Stimulated activated naive CD8-positive, alpha-beta T cell treated with anti-CD3 and anti-CD28 coated beads, Interleukin-15, Interleukin-2, amounts not matched to agents 100 U/mL and 50 U/mL, for 24 hours (primary cell): ENCODE results near the gene BABAM1.
A peak's percentile ranks its signal among the peaks of the same experiment; 100 is the strongest.

Experiments
- ATAC-seq: fragments of 150-1000 bp; cut with Tn5 transposase; one replicate; pipeline ENCODE4 v1.10.0; 2021
- DNase-seq: peaks from one replicate; pipeline ENCODE4 v3.0.0; 2021

BABAM1 gene

DNA sequence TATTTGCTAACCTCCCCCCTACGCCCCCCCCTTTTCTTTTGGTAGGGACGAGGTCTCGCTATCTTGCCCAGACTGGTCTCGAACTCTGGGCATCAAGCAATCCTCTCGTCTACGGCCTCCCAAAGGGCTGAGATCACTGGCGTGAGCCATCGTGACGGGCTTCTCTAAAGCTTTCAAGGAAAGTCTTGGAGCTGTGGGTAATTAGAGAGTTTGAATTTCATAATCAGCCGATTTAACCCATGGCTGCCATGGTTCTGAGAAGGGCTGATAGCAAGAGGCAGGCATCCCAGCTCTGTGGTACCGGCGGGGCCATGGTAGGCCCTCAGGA, 36.7 kb downstream of the BABAM1 start:
- DNase-seq (no peak), ATAC-seq (no peak)

DNA sequence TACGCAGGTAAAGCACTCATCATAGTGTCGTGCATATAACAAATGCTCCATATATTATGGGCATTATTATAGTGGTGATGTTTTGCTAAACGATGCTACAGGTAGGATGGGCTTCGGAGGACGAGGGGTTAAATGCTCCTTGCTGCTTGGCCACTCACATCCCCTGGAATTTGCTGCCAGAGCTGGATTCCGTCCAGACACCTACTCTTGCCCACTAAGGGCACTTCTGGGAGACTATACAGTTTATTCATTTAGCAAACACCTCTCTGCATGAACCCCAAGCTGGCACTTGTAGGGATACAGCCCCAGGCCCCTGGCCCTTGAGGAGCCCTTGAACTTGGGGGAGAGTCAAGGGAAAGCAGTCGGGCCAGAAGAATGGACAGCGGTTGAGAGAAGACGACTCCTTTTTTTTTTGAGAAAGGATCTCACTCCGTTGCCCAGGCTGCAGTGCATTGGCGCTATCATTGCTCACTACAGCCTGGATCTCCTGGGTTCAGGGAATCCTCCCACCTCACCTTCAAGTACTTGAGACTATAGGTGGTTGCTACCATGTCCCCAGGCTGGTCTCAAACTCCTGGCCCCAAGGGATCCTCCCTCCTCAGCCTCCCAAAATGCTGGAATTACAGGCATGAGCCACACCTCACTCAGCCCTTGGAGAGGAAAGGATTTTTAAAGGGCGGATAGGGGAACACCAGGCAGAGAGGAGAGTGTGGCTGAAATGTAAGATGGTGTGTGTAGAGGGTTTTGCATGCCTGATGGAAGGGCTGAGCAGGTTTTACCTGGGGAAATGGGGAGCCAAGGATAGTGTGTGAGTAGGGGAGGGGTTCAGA, 37.4 kb downstream of the BABAM1 start:
- no peak for DNase-seq
- ATAC-seq: no peak

DNA sequence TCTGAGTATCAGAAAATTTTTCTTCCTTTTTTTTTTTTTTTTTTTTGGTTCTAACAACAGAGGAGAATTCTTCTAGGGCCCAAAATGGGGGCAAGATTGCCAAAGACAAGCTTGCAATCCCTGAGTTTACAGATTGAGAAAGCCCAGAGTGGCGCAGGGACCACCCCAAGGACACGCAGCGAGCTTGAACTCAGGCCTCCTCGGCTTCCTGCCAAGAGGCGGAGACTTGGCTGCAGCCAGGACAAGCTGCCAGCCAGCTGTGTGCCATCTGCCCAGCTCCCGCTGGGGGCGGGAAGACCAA, 37.9 kb downstream of the BABAM1 start:
- no peak for ATAC-seq

DNA sequence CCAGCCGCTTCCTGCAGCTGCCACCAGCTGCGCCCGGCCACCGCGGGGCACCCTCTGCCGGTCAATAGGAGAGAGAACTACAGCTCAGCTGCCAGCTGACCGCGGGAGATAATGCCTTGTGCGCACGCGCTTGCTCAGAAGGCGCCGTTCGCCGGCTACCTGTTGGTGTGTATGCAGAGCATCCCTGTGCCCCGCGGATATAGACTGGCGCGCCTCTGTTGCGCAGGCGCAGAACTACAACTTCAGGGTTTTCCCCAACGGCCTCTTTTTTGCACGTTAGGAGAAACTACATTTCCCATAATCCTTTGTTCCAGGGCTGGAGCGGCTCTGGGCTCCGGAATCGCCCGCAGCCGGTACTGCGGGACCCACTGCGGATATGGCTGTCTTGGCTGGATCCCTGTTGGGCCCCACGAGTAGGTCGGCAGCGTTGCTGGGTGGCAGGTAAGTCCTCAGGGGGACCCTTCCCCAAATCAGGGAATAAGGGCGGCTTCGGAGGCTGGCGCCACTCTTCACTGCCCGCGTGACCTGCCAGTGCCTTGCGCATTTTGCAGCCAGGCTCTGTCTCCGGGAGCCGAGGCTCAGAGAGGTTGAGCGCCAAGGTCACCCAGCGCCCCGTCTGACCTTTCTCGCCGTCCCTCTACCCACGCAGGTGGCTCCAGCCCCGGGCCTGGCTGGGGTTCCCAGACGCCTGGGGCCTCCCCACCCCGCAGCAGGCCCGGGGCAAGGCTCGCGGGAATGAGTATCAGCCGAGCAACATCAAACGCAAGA, 38.5 kb downstream of the BABAM1 start, which contains the start of gene MRPL34:
Gene MRPL34, plus strand, starts transcription at position 356 of the 768 bp plus-strand sequence. Its CDS starts 21 bp downstream, at position 377.
- DNase-seq: peak; percentile 95
- ATAC-seq: peak; percentile 69

More for the DNA sequence above, 37.9 kb downstream of the BABAM1 start:
- no peak for DNase-seq

DNA sequence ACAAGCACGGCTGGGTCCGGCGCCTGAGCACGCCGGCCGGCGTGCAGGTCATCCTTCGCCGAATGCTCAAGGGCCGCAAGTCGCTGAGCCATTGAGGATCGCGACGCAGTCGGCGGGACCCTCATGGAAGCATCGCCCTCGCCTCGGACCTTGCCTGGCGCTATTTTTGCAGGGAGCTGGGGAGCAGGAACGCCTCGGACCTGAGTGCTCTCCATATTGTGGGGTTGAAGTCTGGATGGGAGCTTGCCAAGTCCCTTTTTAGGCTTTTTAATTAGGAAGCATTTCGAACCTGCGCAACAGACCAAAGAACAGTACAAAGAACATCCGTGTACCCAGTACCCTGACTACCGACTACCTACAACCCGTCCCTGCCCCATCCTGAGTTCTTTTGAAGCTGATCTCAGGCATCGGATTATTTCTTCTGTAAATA, 39.1 kb downstream of the BABAM1 start:
- ATAC-seq (no peak), DNase-seq (no peak)

DNA sequence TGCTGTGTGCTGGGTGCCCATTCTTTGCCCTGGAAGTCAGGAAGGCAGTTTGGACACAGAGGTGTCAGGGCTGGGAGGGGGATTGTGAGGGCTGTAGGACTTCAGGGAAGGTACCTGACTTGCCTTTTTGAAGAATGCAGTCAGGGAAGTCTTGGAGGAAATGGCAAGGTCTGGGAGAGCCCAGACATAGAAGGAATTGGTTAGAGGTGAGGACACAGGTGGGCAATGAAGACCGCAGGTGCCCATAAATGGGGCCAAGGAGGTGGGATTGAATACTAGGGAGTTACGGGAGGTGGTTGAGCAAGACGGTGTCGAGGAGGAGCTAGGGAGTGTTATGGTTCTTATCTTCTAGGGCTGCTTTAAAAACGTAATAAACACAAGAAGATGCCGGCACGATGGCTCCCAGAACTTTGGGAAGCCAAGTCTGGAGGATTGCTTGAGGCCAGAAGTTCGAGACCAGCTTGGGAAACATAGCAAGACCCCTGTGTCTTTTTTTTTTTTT, 40.7 kb downstream of the BABAM1 start:
- no peak for DNase-seq
- no peak for ATAC-seq

DNA sequence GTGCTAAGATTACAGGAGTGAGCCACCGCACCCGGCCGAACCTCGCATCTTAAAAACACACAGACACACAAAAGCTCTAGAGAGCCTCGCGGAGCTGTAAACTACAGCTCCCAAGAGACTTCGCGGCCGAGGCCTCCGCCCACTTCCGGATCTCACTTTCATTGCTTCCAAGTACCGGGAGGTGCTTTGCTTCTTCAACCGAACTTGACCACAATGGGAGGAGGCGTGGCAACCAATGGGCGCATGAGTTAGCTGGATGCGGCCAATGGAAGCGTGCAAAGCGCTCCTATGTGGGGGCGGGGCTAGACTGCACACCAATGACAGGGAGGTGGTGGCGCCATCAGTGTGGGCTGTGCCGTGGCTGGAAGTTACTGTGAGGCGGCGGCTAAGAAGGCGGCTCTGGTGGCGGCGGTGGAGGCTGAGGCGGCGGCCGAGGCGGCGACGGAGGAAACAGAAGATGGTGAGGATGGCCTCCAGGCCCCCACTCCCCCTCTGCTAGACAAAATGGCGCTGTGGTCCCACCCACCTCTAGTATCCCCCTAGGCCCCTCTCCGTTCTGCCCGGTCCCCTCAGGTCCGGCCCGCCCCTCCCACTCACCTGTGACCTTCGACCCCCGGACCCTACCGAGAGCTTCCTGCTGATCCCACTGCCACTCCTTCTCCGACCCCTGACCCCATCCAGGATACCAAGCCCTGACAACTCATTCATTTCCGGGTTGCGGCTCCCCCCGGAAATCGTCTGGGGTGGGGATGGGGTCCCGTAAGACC, 42.1 kb downstream of the BABAM1 start, which contains the start of gene DDA1:
Gene DDA1, plus strand, starts transcription at position 366 of the 767 bp plus-strand sequence. Its CDS starts 92 bp downstream, at position 458.
- peak; percentile 82 for ATAC-seq

DNA sequence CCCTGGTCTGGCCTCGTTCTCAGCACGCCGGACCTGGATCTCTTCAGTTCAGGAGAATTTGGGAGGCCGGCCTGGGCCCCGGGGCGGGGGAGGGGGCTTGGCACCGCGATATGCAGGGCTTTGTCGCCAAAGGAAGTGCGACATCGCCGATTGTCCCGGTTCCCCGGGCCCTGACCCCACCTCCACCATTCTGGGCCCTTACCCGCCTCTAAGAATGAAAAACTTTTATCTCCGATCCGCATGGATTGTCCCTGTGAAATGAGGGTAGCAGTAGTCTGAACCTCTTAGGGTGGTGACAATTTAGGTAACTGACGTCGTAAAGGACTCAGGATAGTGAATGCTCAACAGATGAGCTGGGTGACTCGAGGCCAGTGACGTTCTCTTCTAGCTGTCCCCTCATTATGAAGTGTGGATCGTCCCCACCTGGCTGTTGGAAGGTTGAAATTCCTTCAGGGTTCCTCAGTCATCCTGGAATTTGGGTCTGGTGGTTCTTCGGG, 42.8 kb downstream of the BABAM1 start:
- DNase-seq: peak; percentile 30
- no peak for ATAC-seq

More for the DNA sequence above, 42.1 kb downstream of the BABAM1 start, which contains the start of gene DDA1:
- DNase-seq: peak; percentile 98

DNA sequence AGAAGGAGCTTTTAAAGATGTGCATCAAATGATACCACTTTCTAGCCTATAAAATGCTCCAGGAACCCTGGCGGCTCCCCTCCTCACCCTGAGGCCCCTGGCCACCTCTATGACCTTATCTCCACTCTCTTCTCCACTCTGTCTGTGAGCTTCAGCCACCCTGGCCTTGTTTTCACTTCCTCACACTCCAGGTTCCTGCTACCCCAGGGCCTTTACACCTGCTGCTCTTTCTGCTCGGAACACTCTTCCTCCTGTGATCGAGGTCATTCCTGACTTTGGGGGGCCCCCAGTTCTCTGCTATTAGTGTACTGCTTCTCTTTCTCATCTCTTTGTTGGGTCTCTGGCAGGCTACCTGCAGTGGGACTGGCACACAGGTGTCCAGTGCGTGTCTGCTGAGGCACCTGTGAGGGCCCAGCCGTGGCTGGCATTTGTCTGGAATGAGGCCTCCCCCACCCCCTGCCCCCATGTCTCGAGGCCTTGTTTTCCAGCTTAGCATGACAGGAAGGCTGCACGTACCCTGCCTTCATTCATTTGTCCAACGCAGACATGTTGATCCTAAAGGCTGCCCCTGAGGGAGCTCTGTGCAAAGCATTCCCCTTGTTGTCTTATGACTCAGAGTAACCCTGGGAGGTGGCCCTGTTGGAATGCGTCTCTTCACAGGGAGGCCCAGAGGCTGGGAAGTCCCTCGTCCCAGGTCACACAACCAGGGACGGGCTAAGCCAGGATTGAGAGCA, 44.4 kb downstream of the BABAM1 start:
- ATAC-seq: no peak
- DNase-seq: no peak

DNA sequence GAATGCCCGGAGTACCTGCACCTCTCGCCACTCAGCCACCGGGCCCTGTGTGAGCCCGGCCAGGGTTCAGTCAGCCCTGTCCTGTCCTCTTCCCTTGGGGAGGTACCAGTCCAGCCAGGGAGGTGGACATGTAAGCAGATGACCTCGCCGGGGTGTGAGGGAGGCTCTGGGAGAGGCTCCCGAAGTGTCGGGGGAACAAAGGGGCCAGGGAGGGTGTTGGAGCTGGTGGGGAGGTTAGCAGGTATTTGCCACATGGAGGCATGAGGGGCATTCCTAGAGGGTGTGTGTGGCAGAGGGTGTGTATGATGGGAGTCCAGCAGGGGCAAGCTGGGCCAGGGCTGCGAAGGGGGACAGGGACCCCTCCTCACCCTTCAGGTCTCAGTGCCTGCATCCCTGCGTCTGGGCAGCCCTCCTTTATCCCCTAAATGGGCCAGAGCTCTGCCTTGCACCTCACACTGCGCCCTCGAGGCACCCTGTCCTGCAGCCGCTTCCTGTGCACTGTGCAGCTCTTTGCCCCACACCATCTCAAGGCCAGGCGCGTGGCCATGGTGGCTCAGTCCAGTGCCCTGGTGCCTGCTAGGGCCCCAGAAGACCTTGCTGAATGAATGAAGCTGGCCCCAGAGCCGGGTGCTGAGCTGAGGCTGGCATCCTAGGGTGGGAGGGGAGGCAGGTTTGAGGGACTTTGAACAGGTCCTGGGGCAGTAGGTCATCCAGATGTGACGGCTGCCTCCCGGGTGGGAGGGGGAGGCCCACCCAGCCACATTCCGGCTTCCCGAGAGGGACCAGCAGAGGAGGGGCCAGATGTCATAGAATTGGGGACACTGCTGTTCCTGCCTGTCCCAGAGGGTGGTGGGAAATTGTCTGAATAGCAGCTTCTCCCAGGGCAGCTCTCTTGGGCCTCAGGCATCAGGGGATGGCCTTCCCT, 45.2 kb downstream of the BABAM1 start:
- ATAC-seq (no peak), DNase-seq (no peak)

DNA sequence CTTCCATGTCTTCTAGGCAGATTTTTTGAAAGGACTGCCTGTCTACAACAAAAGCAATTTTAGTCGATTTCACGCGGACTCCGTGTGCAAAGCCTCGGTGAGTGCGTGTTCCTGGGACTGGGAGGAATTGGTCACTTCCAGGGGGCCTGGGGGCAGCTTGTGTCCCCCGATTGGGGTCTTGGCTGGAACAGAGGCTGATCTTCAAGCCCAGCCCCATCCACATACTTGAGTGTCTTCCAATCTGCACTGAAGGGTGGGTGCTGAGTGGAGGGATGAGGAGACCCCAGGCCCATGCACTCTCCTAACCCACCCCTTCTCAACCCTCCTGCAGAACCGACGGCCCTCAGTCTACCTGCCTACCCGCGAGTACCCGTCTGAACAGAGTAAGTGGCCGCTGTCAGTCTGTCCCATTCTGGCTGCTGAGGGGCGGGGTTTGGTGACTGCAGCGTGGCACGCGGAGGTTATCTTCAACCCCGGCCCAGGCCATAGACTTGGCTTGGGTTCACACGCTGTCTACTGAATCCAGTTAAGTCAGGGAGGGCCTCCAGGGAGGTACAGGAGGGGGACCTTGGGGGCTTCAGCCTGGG, 46.9 kb downstream of the BABAM1 start:
- ATAC-seq: no peak
- DNase-seq: no peak

DNA sequence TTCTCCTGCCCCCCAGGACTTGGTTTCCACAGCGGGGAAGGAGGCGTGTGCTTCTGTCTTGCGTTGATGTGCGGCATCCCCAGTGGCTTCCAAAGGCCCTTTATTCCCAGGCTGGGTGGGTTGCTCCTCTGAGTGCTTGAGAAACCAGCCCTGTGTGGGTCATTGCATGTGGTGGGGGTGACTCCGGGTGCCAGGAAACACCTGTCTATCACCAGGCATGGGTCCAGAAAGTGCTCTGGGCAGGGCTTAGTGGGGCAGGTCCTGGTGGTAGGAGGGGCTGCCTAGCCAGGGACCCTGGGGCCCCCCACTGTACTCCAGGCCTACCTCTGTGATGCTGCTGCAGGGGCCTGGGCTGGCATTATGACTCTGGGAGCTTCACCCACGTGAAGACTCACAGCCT, 51.7 kb downstream of the BABAM1 start:
- DNase-seq (no peak), ATAC-seq (no peak)

DNA sequence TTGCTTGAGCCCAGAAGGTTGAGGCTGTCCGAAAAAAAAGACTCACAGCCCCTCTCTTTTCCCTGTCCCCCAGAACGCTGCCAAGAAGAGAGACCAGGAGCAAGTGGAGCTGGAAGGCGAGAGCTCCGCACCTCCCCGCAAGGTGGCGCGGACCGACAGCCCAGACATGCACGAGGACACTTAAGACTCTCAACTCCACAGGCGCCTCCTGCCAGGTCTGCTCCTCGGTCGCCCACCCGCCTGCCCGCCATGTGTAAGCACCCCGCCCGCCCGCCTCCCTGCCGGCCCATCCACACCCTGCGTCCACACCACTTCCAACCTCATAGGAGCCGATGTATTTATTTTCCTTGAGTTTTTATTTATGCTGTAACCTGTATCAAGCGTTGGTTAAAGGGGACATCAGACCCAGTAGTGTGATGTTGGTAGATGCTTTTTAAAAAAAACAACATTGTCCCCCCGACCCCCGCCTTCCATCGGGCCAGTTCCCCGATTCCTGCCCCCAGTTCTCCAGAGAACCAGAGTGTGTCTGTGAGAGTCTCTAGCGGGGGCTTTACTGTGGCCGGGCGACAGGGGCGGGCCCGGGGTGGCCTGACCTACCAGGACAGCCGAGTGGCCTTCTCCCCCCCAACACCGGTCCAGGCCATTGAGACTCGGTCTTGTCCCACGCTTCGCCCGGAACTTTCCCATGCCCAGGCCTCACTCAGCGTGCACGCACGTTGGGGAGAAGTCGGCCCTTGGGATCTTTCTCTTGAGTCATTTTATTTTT, 52.4 kb downstream of the BABAM1 start:
- ATAC-seq (no peak), DNase-seq (no peak)

DNA sequence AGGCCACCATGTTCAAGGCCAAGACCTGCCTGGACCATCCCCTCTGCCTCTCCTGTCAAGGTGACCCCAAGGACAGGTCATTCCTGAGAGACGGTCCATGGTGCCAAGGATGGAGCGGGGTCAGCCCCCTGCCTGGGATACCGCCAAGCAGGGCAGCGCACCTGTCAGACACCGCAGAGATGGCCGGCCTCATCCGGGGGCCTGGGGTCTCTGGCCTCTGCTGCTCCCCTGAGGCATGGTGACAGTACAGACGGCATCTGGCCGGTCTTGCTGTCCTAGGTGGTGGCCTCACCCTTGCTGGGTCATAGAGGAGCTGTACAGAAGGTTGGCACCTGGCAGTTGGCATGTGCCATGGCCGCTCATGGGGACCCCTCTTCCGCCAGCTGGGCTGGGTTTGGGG, 53.2 kb downstream of the BABAM1 start:
- no peak for DNase-seq
- no peak for ATAC-seq

DNA sequence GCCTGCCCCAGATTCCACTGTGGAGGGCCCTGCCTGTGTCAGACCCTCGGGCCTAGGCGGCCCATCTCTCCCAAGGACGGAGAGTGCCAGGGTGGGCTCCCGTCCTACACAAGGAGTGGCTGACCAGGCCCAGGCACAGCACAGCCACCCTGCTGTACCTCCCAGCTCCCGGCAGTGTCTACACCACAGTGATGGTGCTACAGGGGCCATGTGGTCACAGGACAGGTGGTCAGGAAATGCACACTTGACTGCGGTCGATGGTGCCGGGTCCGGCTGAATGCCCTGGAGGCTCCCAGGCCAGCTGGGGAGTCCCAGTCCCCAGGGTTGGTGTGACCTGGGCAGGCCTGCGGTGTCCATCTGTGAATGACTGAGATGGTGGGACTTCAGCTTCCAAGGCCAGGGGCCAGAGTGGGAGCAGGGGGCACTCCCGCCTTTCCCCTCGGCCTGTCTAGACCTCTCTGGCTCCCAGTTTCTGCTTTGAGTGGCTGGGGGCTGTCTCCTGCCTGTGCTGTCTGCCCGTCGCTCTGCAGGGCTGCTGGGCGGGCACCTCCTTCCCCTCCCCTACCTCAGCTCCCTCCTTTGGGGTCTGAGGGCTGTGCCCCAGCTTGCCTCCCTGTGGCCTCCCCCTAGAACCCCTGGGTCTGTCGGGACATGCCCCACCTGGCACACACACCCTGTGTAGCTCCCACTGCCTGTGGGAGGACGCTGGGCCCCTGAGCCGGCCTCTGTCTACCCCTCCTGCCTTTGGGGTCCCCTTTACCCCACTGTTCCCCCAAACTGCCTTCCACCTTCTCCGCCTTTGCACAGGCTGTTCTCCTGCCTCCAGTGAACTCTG, 54.6 kb downstream of the BABAM1 start:
- ATAC-seq (no peak), DNase-seq (no peak)

DNA sequence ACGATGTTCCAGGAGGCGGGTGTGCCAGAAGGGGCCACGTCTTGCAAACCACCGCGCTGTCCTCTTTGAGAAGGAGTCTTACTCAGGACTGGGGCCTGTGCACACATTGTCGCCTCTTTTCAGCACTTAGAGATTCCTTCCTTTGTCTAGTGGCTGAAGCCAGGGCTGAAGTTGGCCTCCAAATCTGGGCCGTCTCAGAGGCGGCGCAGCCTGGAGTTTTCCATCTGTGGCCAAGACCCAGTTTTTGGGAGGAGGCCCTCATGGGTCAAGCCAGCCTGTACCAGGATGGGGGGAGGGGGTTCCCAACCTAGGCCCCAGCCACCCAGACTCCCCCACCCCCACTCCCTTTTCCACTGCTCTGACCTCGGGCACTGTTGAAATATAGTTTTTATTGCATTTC, 55.6 kb downstream of the BABAM1 start:
- ATAC-seq: no peak
- no peak for DNase-seq

DNA sequence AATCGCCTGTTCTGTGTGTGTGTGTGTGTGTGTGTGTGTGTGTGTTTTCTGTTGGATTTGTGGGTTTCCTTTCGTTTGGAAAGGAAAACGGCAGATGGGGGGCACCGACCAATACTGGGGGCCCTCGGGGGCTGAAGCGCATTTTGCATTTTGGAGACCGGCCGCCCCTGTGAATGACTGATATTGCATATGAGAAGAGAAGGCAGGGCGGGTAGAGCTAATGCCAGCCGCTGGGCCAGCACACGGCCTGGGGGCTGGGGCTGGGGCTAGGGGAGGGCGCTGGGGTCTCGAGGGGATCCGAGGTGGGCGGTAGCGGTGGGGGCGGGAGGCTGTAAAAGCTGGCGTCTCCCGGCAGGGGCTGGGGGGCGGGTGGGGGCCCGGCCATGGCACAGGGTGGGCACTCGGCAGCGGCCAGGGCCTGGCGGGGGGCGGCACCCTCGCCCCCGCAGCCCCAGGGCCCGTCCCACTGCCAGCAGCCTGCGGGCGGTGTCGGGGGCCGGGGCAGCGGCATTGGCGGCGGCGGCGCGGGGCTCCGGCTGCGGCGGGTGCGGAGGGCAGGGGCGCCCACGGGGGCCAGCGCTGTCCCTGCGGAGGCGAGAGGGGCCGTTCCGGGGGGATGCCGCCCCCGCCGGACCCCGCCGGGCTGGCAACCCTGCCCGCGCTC, 56.2 kb downstream of the BABAM1 start:
- DNase-seq (no peak), ATAC-seq (no peak)

DNA sequence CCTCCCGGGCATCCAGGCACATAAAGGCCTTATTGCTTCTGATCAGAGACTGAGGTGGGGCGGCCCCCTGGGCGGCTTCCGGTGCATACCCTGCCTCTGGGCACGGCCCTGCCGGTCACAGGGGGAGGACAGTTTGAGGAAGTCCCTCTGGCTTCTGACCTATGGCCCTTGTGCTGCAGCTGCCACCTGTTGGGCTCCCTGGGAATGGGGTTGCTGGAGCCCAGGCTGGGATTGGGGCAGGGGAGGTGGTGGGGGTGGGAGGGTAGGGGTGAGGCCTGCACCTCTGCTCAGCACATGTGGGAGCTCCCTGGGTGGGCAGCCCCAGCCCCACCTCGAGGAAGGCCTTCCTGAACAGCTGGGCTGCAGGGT, 56.7 kb downstream of the BABAM1 start:
- peak; percentile 40 for DNase-seq

More for the DNA sequence above, 56.7 kb downstream of the BABAM1 start:
- ATAC-seq: no peak
